MCF 10A (cell line): ENCODE measurements around the gene TMEM107. TPM values are rescaled to one million over a fixed set of nuclear protein-coding genes. Genes with fewer than 3 reads are reported as not detected.

Source experiments
- BruUV-seq: library from RNA; stranded (reverse); fragments of 400-500 nt; replicated peaks from 2 replicates; lab custom pipeline; 2021; lab: Mats Ljungman, UMichigan
- CTCF ChIA-PET: fragments of 300-600 bp; sonication (Branson Sonifier 250); formaldehyde crosslinking; extraction: SDS; loops from one replicate; lab custom pipeline; 2021; ENCODE audit warnings: antibody characterized with exemption, inconsistent platforms; lab: Yijun Ruan, JAX
- POLR2A ChIA-PET: fragments of 300-600, 350-650 bp; sonication (Branson Sonifier 250); formaldehyde crosslinking; extraction: SDS; loops from one replicate; lab custom pipeline; 2020; ENCODE audit warnings: antibody characterized with exemption, inconsistent platforms; lab: Yijun Ruan, JAX
- DNase-seq: peaks from one replicate; pipeline ENCODE4 v3.0.0-alpha.2; 2018; ENCODE audit not compliant: unreplicated experiment
- H3K27ac Mint-ChIP-seq: one replicate; pipeline ENCODE4 v1.8.0; 2022; ENCODE audit warnings: mild to moderate bottlenecking, low read depth, mixed read lengths; ENCODE audit not compliant: unreplicated experiment
- H3K27me3 Mint-ChIP-seq: one replicate; pipeline ENCODE4 v1.8.0; 2022; ENCODE audit warnings: mixed read lengths; ENCODE audit not compliant: insufficient read depth, unreplicated experiment
- H3K36me3 Mint-ChIP-seq: one replicate; pipeline ENCODE4 v1.8.0; 2022; ENCODE audit warnings: mild to moderate bottlenecking, moderate library complexity, mixed read lengths; ENCODE audit not compliant: insufficient read depth, unreplicated experiment
- H3K4me1 Mint-ChIP-seq: one replicate; pipeline ENCODE4 v1.8.0; 2022; ENCODE audit warnings: mixed read lengths; ENCODE audit not compliant: insufficient read depth, unreplicated experiment
- H3K4me3 Mint-ChIP-seq: one replicate; pipeline ENCODE4 v1.8.0; 2022; ENCODE audit warnings: mild to moderate bottlenecking, moderate library complexity, mixed read lengths; ENCODE audit not compliant: unreplicated experiment
- H3K9me3 Mint-ChIP-seq: one replicate; pipeline ENCODE4 v1.8.0; 2022; ENCODE audit warnings: mixed read lengths; ENCODE audit not compliant: unreplicated experiment
- intact Hi-C: fragments of 100-400 bp; cut with micrococcal nuclease; formaldehyde crosslinking; loops from 2 replicates; pipeline ENCODE4 v1.14.1; 2022
- total RNA-seq: library from RNA; stranded (reverse); gene quantifications from 2 replicates; pipeline ENCODE4 v1.2.3, GENCODE V29; 2022
- TF ChIP-seq, protein P1 (sequence below): fragments of 200-600 bp; IDR thresholded peaks from one replicate; pipeline ENCODE4 v1.8.0; 2022; ENCODE audit warnings: antibody characterized with exemption, mild to moderate bottlenecking; ENCODE audit not compliant: unreplicated experiment

The TMEM107 gene
- total RNA-seq, 1 experiment from 2014 or later = 8.4 TPM

DNA sequence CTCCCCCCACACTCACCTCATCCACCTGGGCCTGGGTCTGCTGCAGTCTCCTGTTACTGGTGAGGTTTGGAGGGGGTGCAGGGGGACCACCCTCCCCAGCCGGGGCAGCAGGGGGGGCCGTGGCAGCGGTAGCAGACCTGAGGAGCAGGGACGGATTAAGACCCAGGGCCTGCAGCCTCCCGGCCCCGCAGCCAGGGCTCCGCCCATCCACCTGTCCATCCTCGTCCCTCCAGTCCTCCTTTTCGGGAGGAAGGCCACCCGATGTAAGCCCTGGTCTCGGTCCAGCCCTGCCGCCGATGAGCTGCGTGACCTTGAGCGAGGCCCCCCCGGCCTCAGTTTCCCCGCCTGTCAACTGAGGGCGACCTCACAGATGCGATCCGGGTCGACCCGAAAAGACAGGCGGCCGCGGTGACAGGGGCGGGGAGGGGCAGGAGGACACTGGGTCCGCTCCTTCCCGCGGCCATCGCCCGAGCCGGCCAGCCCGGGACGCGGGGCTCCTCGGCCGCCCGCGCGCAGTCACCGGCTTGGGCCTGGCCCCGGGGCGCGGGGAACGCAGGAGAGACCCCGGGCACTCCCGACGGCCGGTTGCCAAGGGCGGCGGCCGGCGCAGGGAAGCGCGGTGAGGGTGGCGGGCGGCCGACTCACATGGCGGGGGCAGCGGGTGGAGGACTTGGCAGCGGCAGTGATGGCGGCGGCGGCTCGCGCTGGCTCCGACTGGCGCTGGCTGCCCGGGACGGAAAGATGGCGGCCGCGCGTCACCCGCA is 13.8 kb downstream of the TMEM107 start, which contains the start of gene VAMP2:
Gene VAMP2, minus strand, starts transcription at position 716 of the 764 bp plus-strand sequence. Its CDS starts 69 bp downstream, at position 647.
- Mint-ChIP-seq H3K9me3 (no peaks in the 10 kb centered on the region), H3K4me1 (peaks cover 38% of the 10 kb centered on the region), H3K36me3 (peaks cover 31% of the 10 kb centered on the region), H3K27ac (peak within 1 kb of the TSS; percentile 94), H3K4me3 (peak within 1 kb of the TSS; percentile 78), H3K27me3 (no peaks in the 10 kb centered on the region)
- intact Hi-C loops = no loop called here
- POLR2A ChIA-PET = interaction anchor here (0.6 to 16.5 kb wide), 7 partner anchors 11 to 60 kb away, joined by 3 to 429 read pairs (median 4); partner anchors contain the start of gene BORCS6
- no TSS peak for BruUV-seq
- CTCF ChIA-PET = interaction anchor here (3.3 kb wide), 1 partner anchor 43 kb away, joined by 16 read pairs; the partner anchor contains the start of gene ALOXE3
- TF ChIP-seq, protein P1, sequence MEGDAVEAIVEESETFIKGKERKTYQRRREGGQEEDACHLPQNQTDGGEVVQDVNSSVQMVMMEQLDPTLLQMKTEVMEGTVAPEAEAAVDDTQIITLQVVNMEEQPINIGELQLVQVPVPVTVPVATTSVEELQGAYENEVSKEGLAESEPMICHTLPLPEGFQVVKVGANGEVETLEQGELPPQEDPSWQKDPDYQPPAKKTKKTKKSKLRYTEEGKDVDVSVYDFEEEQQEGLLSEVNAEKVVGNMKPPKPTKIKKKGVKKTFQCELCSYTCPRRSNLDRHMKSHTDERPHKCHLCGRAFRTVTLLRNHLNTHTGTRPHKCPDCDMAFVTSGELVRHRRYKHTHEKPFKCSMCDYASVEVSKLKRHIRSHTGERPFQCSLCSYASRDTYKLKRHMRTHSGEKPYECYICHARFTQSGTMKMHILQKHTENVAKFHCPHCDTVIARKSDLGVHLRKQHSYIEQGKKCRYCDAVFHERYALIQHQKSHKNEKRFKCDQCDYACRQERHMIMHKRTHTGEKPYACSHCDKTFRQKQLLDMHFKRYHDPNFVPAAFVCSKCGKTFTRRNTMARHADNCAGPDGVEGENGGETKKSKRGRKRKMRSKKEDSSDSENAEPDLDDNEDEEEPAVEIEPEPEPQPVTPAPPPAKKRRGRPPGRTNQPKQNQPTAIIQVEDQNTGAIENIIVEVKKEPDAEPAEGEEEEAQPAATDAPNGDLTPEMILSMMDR = no peak
- DNase-seq = peak; percentile 55

DNA sequence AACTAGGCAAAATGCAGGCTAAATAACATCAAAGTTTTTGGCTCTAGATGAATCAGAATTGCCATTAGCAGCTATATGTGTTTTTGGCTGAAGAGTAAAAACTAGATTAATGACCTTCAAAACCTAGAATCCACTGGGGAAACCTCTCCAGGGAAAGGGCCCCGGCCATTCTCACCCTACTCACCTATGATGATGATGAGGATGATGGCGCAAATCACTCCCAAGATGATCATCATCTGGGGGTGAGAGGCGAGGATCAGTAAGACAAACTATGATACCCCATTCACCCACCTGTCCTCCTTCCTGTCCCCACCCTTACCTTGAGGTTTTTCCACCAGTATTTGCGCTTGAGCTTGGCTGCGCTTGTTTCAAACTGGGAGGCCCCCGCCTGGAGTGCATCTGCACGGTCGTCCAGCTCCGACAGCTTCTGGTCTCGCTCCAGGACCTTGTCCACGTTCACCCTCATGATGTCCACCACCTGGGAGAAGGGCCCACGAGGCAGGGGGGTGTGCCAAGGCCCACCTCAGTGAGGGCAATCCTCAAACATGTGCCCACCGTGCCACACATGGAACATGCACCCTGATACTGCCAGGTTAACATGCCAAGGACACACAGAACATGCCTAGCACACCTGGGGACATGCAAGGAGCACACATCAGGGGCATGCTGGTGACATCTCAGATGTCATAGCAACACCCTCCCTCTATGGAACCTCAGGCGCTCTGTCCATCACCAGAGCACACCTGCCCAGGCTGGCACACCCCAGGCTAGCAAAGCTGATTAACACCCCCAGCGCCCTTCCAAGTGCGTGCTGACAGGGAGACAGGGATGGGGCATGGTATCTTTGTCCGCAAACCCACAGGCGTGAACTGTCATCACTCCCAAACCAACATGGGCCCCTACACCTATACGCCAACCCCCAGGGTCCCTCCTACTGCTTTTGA is 14.6 kb downstream of the TMEM107 start:
- TSS peak; percentile 51 for BruUV-seq

DNA sequence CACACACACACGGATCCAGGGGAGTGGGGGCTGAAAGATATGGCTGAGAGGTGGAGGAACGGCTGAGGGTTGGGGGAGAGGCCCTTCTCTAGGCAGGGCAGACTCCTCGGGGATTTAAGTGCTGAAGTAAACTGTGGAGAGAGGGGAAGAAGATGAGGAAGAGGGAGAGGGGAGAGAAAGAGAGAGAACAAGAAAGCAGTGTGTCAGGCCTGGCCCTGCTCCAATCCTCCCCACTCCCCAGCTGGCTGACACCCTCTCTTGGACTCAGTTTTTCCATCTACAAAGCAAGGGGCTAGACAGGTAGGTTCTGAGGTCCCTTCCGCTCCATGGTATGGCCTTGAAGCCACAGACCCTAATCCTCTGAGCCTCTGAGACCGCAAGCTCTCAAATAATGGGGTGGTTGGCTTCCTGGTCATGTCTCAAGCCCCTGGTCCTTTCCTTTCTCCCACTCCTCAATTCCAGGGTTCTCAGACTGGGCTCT is 15.4 kb downstream of the TMEM107 start:
- H3K27ac Mint-ChIP-seq = peak overlapping the region; percentile 94
- peaks cover 38% of the 10 kb centered on the region for H3K4me1 Mint-ChIP-seq
- ChIA-PET POLR2A (interaction anchor here (0.6 to 16.5 kb wide), 13 partner anchors 8 to 87 kb away, joined by 3 to 429 read pairs (median 3); partner anchors contain the start of genes ALOXE3, BORCS6, CTC1 and HES7), CTCF (interaction anchor here (0.7 to 8.7 kb wide), 4 partner anchors 16 to 50 kb away, joined by 3 to 59 read pairs (median 10); partner anchors contain the start of genes ALOXE3 and TMEM107)
- intact Hi-C loops = no loop called here
- no peaks in the 10 kb centered on the region for H3K9me3 Mint-ChIP-seq
- DNase-seq = no peak
- H3K36me3 Mint-ChIP-seq = peaks cover 31% of the 10 kb centered on the region
- BruUV-seq = no TSS peak
- H3K4me3 Mint-ChIP-seq = peak overlapping the region; percentile 78
- TF ChIP-seq, protein P1 = no peak
- no peaks in the 10 kb centered on the region for H3K27me3 Mint-ChIP-seq

More for the DNA sequence above, 14.6 kb downstream of the TMEM107 start:
- intact Hi-C loops = no loop called here
- CTCF ChIA-PET = interaction anchor here (0.6 to 8.7 kb wide), 5 partner anchors 12 to 51 kb away, joined by 3 to 59 read pairs (median 5); partner anchors contain the start of genes ALOXE3 and TMEM107
- Mint-ChIP-seq H3K27me3 (no peaks in the 10 kb centered on the region), H3K4me1 (peaks cover 38% of the 10 kb centered on the region), H3K27ac (peak overlapping the region; percentile 94), H3K4me3 (peak overlapping the region; percentile 78), H3K36me3 (peaks cover 31% of the 10 kb centered on the region), H3K9me3 (no peaks in the 10 kb centered on the region)
- POLR2A ChIA-PET = interaction anchor here (0.6 to 16.5 kb wide), 14 partner anchors 9 to 61 kb away, joined by 3 to 429 read pairs (median 3); partner anchors contain the start of genes ALOXE3, BORCS6, HES7 and PER1
- TF ChIP-seq, protein P1 = no peak
- no peak for DNase-seq
